GM23338 (cell line): ENCODE data around the gene CHCHD3. TPM values are rescaled to one million over a fixed set of nuclear protein-coding genes. Genes with fewer than 3 reads are reported as not detected.

Experiments used
- ATAC-seq: fragments of 200-7000 bp; cut with Tn5 transposase; 3 replicates; pipeline ENCODE4 v1.9.1; 2020
- DNase-seq: peaks from one replicate; pipeline ENCODE4 v3.0.0-alpha.2; 2015; ENCODE audit warnings: low spot score
- H2AFZ ChIP-seq: fragments of 200-600 bp; sonication (generic); 2 replicates; pipeline ENCODE4 v1.8.0; 2016; ENCODE audit warnings: antibody characterized with exemption, mild to moderate bottlenecking, moderate library complexity
- H3F3A ChIP-seq: fragments of 200-600 bp; sonication (generic); replicated peaks from 2 replicates; pipeline ENCODE4 v1.8.0; 2017; ENCODE audit warnings: antibody characterized with exemption, mixed run types, low read depth
- H3K27ac ChIP-seq: fragments of 200-600 bp; sonication (generic); 2 replicates; pipeline ENCODE4 v1.6.1; 2016; ENCODE audit warnings: low read depth
- H3K27me3 ChIP-seq: fragments of 200-600 bp; sonication (generic); 2 replicates; pipeline ENCODE4 v1.8.0; 2016; ENCODE audit warnings: mild to moderate bottlenecking, mixed run types, moderate library complexity; ENCODE audit not compliant: insufficient read depth
- H3K36me3 ChIP-seq: fragments of 200-600 bp; sonication (generic); 2 replicates; pipeline ENCODE4 v1.8.0; 2016; ENCODE audit warnings: mild to moderate bottlenecking; ENCODE audit not compliant: insufficient read depth
- H3K4me1 ChIP-seq: fragments of 200-600 bp; sonication (generic); 2 replicates; pipeline ENCODE4 v1.8.0; 2016; ENCODE audit warnings: mild to moderate bottlenecking, moderate library complexity; ENCODE audit not compliant: insufficient read depth
- H3K4me2 ChIP-seq: fragments of 200-600 bp; sonication (generic); 2 replicates; pipeline ENCODE4 v1.7.1; 2017; ENCODE audit warnings: mixed run types
- H3K4me3 ChIP-seq: fragments of 200-600 bp; sonication (generic); 2 replicates; pipeline ENCODE4 v1.6.1; 2016; ENCODE audit warnings: mixed run types
- H3K79me2 ChIP-seq: fragments of 200-600 bp; sonication (generic); replicated peaks from 2 replicates; pipeline ENCODE4 v1.8.0; 2017; ENCODE audit warnings: mild to moderate bottlenecking; ENCODE audit not compliant: insufficient read depth
- H3K9me2 ChIP-seq: fragments of 200-600 bp; sonication (generic); 2 replicates; pipeline ENCODE4 v1.8.0; 2017; ENCODE audit not compliant: insufficient read depth
- H4K20me1 ChIP-seq: fragments of 200-600 bp; sonication (generic); replicated peaks from 2 replicates; pipeline ENCODE4 v1.8.0; 2017; ENCODE audit warnings: mild to moderate bottlenecking; ENCODE audit not compliant: insufficient read depth
- H3K27ac Mint-ChIP-seq: 2 replicates; pipeline ENCODE4 v1.8.0; 2020; ENCODE audit warnings: inconsistent platforms, mild to moderate bottlenecking, moderate library complexity, mixed read lengths
- H3K27me3 Mint-ChIP-seq: 3 replicates; pipeline ENCODE4 v1.8.0; 2022; ENCODE audit warnings: low read depth, mild to moderate bottlenecking, moderate library complexity, mixed read lengths, inconsistent platforms; ENCODE audit not compliant: insufficient read depth, poor library complexity
- H3K36me3 Mint-ChIP-seq: 3 replicates; pipeline ENCODE4 v1.8.0; 2021; ENCODE audit warnings: low read depth, mild to moderate bottlenecking, inconsistent platforms, moderate library complexity, mixed read lengths
- H3K4me1 Mint-ChIP-seq: 3 replicates; pipeline ENCODE4 v1.8.0; 2020; ENCODE audit warnings: mild to moderate bottlenecking, inconsistent platforms, mixed read lengths
- H3K4me3 Mint-ChIP-seq: 3 replicates; pipeline ENCODE4 v1.8.0; 2021; ENCODE audit warnings: moderate library complexity, mild to moderate bottlenecking, inconsistent platforms, mixed read lengths
- H3K9me3 Mint-ChIP-seq: 3 replicates; pipeline ENCODE4 v1.8.0; 2020; ENCODE audit warnings: moderate library complexity, mild to moderate bottlenecking, inconsistent platforms, mixed read lengths
- CREB1 ChIP-seq: fragments of 250-450 bp; sonication (Bioruptor Pico); IDR thresholded peaks from 2 replicates; pipeline ENCODE4 v1.5.0; 2020; ENCODE audit warnings: low read depth, mild to moderate bottlenecking, moderate library complexity
- EZH2 ChIP-seq: fragments of 200-600 bp; sonication (generic); IDR thresholded peaks from one replicate; pipeline ENCODE4 v1.8.0; 2017; ENCODE audit warnings: antibody characterized with exemption, mild to moderate bottlenecking, low read depth; ENCODE audit not compliant: unreplicated experiment
- EZH2phosphoT487 ChIP-seq: fragments of 200-600 bp; sonication (generic); IDR thresholded peaks from one replicate; pipeline ENCODE4 v1.8.1; 2018; ENCODE audit warnings: antibody characterized with exemption; ENCODE audit not compliant: unreplicated experiment
- NANOG ChIP-seq: IDR thresholded peaks from 2 replicates; pipeline ENCODE4 v1.6.1; 2016; ENCODE audit warnings: antibody characterized with exemption, borderline replicate concordance
- POLR2AphosphoS5 ChIP-seq: IDR thresholded peaks from 2 replicates; pipeline ENCODE4 v1.6.1; 2016; ENCODE audit warnings: antibody characterized with exemption, low read depth
- STAT1 ChIP-seq: IDR thresholded peaks from one replicate; pipeline ENCODE4 v1.6.1; 2016; ENCODE audit warnings: antibody characterized with exemption; ENCODE audit not compliant: unreplicated experiment
- ZNF114 ChIP-seq: fragments of 250-450 bp; sonication (Bioruptor Pico); IDR thresholded peaks from 2 replicates; pipeline ENCODE4 v1.5.0; 2020; ENCODE audit warnings: mild to moderate bottlenecking, moderate library complexity
- polyA plus RNA-seq: library from polyadenylated mRNA; unstranded; fragments of >200 nt; fragmentation: Nextera tagmentation; extraction: Ambion mirVana; gene quantifications from 2 replicates; pipeline ENCODE4 v1.2.1, GENCODE V29; 2016
- total RNA-seq: library from RNA; depleted of rRNA; stranded (reverse); fragments of >200 nt; shearing (Covaris generic); gene quantifications from 2 replicates; pipeline ENCODE4 v1.2.3, GENCODE V29; 2014
- TF ChIP-seq, protein P1 (sequence below): fragments of 250-450 bp; sonication (Bioruptor Pico); IDR thresholded peaks from 2 replicates; pipeline ENCODE4 v1.5.0; 2020; ENCODE audit warnings: mild to moderate bottlenecking, moderate library complexity
- TF ChIP-seq, protein P2 (sequence below): IDR thresholded peaks from 2 replicates; pipeline ENCODE4 v1.6.1; 2016; ENCODE audit warnings: antibody characterized with exemption

The CHCHD3 gene
- total and polyA plus RNA-seq, 2 experiments from 2014 or later, result 107 to 131 TPM

DNA sequence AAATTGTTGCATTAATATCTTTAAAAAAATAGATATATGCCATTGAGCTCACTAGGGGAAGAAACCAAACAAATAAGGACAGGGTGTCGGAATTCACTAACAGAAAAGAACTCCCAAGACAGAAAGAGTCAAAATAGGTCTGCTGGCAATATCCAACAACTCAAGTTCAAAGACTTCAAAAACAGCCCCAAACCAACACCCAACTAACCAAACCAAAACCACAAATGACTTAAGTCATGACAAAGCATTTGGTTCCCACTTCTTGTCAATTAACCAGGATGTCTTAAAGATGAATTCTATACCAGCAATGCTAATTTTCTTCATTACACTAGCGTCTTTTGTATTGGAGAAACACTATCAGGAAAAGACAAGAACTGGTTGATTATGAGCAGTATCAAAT is 256.7 kb downstream of the CHCHD3 start:
- H3K4me1 Mint-ChIP-seq, result peaks cover 15% of the 10 kb centered on the region; the same call in 2 of the 3 replicates
- no peaks in the 10 kb centered on the region for H3K9me3 Mint-ChIP-seq
- H3K27me3 Mint-ChIP-seq, result no peaks in the 10 kb centered on the region
- Histone ChIP-seq H3K4me3 (no peak overlapping the region), H4K20me1 (no peaks in the 10 kb centered on the region), H3K4me2 (no peak overlapping the region), H3K4me1 (no peaks in the 10 kb centered on the region; the same call in 1 of the 2 replicates), H3F3A (no peaks in the 10 kb centered on the region), H3K36me3 (no peaks in the 10 kb centered on the region), H3K27me3 (no peaks in the 10 kb centered on the region), H3K9me2 (no peaks in the 10 kb centered on the region), H3K27ac (no peak overlapping the region), H2AFZ (no peak overlapping the region), H3K79me2 (no peaks in the 10 kb centered on the region)
- no peak overlapping the region for H3K27ac Mint-ChIP-seq
- H3K4me3 Mint-ChIP-seq, result no peak overlapping the region
- TF ChIP-seq STAT1 (no peak), EZH2 (no peak)
- H3K36me3 Mint-ChIP-seq, result no peaks in the 10 kb centered on the region
- DNase-seq, result no peak
- no peak for ATAC-seq

DNA sequence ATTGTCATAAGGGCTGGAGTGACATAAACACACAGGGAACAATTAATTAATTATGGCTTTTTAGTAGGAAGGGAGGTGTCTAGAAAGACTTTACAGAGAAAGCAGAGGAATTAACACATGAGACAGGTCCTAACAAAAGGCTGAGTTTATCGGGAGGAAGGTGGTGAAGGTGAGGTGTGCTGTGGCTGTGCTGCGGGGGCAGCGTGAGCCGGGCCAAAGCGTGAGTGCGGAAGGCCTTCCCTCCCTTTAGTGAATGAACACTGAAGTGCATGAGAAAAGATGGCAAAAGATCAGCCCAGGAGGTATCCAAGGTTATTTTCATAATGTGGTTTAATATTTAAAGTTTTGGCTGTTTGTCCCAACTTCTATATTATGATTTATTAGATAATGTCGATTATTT is 262.2 kb downstream of the CHCHD3 start:
- Histone ChIP-seq H2AFZ (no peak overlapping the region), H3K36me3 (no peaks in the 10 kb centered on the region), H3K4me2 (no peak overlapping the region), H3K4me3 (no peak overlapping the region), H3K27ac (no peak overlapping the region), H3K27me3 (no peaks in the 10 kb centered on the region), H3K79me2 (0 out of 2 replicates have a peak, but pooled peaks cover 5% of the 10 kb centered on the region), H3F3A (no peaks in the 10 kb centered on the region), H3K4me1 (no peaks in the 10 kb centered on the region; the same call in 1 of the 2 replicates), H3K9me2 (no peaks in the 10 kb centered on the region), H4K20me1 (no peaks in the 10 kb centered on the region; the same call in 1 of the 2 replicates)
- no peaks in the 10 kb centered on the region for H3K27me3 Mint-ChIP-seq
- H3K4me3 Mint-ChIP-seq, result no peak overlapping the region
- ATAC-seq (peak; percentile 94), DNase-seq (peak; percentile 33)
- TF ChIP-seq NANOG (no peak), STAT1 (no peak), ZNF114 (CRISPR knock-in tag) (no peak), CREB1 (CRISPR knock-in tag) (no peak), EZH2phosphoT487 (no peak), EZH2 (no peak), POLR2AphosphoS5 (no peak)
- TF ChIP-seq, protein P1, sequence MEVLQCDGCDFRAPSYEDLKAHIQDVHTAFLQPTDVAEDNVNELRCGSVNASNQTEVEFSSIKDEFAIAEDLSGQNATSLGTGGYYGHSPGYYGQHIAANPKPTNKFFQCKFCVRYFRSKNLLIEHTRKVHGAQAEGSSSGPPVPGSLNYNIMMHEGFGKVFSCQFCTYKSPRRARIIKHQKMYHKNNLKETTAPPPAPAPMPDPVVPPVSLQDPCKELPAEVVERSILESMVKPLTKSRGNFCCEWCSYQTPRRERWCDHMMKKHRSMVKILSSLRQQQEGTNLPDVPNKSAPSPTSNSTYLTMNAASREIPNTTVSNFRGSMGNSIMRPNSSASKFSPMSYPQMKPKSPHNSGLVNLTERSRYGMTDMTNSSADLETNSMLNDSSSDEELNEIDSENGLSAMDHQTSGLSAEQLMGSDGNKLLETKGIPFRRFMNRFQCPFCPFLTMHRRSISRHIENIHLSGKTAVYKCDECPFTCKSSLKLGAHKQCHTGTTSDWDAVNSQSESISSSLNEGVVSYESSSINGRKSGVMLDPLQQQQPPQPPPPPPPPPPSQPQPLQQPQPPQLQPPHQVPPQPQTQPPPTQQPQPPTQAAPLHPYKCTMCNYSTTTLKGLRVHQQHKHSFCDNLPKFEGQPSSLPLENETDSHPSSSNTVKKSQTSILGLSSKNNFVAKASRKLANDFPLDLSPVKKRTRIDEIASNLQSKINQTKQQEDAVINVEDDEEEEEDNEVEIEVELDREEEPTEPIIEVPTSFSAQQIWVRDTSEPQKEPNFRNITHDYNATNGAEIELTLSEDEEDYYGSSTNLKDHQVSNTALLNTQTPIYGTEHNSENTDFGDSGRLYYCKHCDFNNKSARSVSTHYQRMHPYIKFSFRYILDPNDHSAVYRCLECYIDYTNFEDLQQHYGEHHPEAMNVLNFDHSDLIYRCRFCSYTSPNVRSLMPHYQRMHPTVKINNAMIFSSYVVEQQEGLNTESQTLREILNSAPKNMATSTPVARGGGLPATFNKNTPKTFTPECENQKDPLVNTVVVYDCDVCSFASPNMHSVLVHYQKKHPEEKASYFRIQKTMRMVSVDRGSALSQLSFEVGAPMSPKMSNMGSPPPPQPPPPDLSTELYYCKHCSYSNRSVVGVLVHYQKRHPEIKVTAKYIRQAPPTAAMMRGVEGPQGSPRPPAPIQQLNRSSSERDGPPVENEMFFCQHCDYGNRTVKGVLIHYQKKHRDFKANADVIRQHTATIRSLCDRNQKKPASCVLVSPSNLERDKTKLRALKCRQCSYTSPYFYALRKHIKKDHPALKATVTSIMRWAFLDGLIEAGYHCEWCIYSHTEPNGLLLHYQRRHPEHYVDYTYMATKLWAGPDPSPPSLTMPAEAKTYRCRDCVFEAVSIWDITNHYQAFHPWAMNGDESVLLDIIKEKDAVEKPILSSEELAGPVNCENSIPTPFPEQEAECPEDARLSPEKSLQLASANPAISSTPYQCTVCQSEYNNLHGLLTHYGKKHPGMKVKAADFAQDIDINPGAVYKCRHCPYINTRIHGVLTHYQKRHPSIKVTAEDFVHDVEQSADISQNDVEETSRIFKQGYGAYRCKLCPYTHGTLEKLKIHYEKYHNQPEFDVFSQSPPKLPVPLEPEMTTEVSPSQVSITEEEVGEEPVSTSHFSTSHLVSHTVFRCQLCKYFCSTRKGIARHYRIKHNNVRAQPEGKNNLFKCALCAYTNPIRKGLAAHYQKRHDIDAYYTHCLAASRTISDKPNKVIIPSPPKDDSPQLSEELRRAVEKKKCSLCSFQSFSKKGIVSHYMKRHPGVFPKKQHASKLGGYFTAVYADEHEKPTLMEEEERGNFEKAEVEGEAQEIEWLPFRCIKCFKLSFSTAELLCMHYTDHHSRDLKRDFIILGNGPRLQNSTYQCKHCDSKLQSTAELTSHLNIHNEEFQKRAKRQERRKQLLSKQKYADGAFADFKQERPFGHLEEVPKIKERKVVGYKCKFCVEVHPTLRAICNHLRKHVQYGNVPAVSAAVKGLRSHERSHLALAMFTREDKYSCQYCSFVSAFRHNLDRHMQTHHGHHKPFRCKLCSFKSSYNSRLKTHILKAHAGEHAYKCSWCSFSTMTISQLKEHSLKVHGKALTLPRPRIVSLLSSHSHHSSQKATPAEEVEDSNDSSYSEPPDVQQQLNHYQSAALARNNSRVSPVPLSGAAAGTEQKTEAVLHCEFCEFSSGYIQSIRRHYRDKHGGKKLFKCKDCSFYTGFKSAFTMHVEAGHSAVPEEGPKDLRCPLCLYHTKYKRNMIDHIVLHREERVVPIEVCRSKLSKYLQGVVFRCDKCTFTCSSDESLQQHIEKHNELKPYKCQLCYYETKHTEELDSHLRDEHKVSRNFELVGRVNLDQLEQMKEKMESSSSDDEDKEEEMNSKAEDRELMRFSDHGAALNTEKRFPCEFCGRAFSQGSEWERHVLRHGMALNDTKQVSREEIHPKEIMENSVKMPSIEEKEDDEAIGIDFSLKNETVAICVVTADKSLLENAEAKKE (CRISPR knock-in tag), result no peak
- TF ChIP-seq, protein P2, sequence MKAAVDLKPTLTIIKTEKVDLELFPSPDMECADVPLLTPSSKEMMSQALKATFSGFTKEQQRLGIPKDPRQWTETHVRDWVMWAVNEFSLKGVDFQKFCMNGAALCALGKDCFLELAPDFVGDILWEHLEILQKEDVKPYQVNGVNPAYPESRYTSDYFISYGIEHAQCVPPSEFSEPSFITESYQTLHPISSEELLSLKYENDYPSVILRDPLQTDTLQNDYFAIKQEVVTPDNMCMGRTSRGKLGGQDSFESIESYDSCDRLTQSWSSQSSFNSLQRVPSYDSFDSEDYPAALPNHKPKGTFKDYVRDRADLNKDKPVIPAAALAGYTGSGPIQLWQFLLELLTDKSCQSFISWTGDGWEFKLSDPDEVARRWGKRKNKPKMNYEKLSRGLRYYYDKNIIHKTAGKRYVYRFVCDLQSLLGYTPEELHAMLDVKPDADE, result no peak
- H3K4me1 Mint-ChIP-seq, result peaks cover 19% of the 10 kb centered on the region
- H3K9me3 Mint-ChIP-seq, result no peaks in the 10 kb centered on the region
- no peaks in the 10 kb centered on the region for H3K36me3 Mint-ChIP-seq
- peak overlapping the region; percentile 6; the same call in 1 of the 2 replicates for H3K27ac Mint-ChIP-seq
